B cell (primary cell): ENCODE data around the gene HOXD8. TPM values are rescaled to one million over a fixed set of nuclear protein-coding genes. Genes with fewer than 3 reads are reported as not detected.

Source experiments
- ATAC-seq: fragments of 200-7000 bp; cut with Tn5 transposase; one replicate; pipeline ENCODE4 v1.10.0; 2021; ENCODE audit warnings: low read depth, mild to moderate bottlenecking, moderate number of reproducible peaks, moderate library complexity
- CTCF ChIA-PET: fragments of 350-600 bp; sonication (Branson Sonifier 250); formaldehyde crosslinking; loops from one replicate; lab custom pipeline; 2021; ENCODE audit warnings: antibody characterized with exemption, inconsistent platforms; lab: Charles Lee
- POLR2A ChIA-PET: fragments of 350-600 bp; sonication (Branson Sonifier 250); formaldehyde crosslinking; loops from one replicate; lab custom pipeline; 2021; ENCODE audit warnings: antibody characterized with exemption; lab: Charles Lee
- DNase-seq: peaks from one replicate; pipeline ENCODE4 v3.0.0; 2013
- H2AFZ ChIP-seq: 2 replicates; pipeline ENCODE4 v1.6.1; 2012; ENCODE audit warnings: mild to moderate bottlenecking, low read depth, low read length; ENCODE audit not compliant: insufficient read depth, poor library complexity, severe bottlenecking
- H3K27ac ChIP-seq, 2 donors: 1 replicate in 1 of 2; 2 replicates in 1 of 2; pipeline ENCODE4 v1.5.1; 2012 to 2013; ENCODE audit warnings: low read length in 2 of 2, mild to moderate bottlenecking in 2 of 2, moderate library complexity in 1 of 2
- H3K27me3 ChIP-seq, 4 experiments: fragments of 200-600 bp in 1 of 4; sonication (generic) in 1 of 4; replicated peaks in 1 of 4; 1 replicate in 2 of 4; 2 replicates in 2 of 4; pipeline versions ENCODE4 v1.6.1 to v1.7.0; 2013 to 2016; ENCODE audit warnings: low read length in 3 of 4, mild to moderate bottlenecking in 2 of 4, mixed read lengths in 1 of 4, moderate library complexity in 1 of 4; ENCODE audit not compliant: insufficient read depth in 4 of 4, control insufficient read depth in 3 of 4; ENCODE audit errors: control extremely low read depth in 1 of 4
- H3K36me3 ChIP-seq, 2 experiments: replicated peaks in 1 of 2; 1 replicate in 1 of 2; 2 replicates in 1 of 2; pipeline versions ENCODE4 v1.6.1 to v1.7.1; 2013; ENCODE audit warnings: low read length in 1 of 2; ENCODE audit not compliant: insufficient read depth in 2 of 2, control insufficient read depth in 1 of 2; ENCODE audit errors: control extremely low read depth in 1 of 2, extremely low read depth in 1 of 2
- H3K4me1 ChIP-seq, 2 donors: fragments of 200-600 bp in 1 of 2; sonication (generic) in 1 of 2; 1 replicate in 1 of 2; 2 replicates in 1 of 2; pipeline versions ENCODE4 v1.5.1 to v1.6.1; 2013 to 2017; ENCODE audit warnings: low read length in 2 of 2; ENCODE audit not compliant: control insufficient read depth in 2 of 2, insufficient read depth in 2 of 2
- H3K4me2 ChIP-seq: replicated peaks from 2 replicates; pipeline ENCODE3; 2012; ENCODE audit warnings: mild to moderate bottlenecking, low read depth, low read length; ENCODE audit not compliant: poor library complexity, severe bottlenecking
- H3K4me3 ChIP-seq, 5 experiments: fragments of 200-600 bp in 1 of 5; sonication (generic) in 1 of 5; 1 replicate in 3 of 5; 2 replicates in 2 of 5; pipeline versions ENCODE4 v1.5.1 to v1.7.0; 2011 to 2016; ENCODE audit warnings: low read length in 4 of 5, mild to moderate bottlenecking in 4 of 5, low read depth in 2 of 5, control low read depth in 1 of 5, moderate library complexity in 1 of 5; ENCODE audit not compliant: insufficient read depth in 1 of 5; ENCODE audit errors: control extremely low read depth in 1 of 5, extremely low read depth in 1 of 5
- H3K79me2 ChIP-seq: fragments of 200-600 bp; sonication (generic); one replicate; pipeline ENCODE4 v1.6.0; 2016; ENCODE audit warnings: low read length; ENCODE audit not compliant: control insufficient read depth, insufficient read depth
- H3K9ac ChIP-seq: fragments of 200-600 bp; sonication (generic); 2 replicates; pipeline ENCODE4 v1.6.1; 2017; ENCODE audit warnings: mild to moderate bottlenecking, low read length, moderate library complexity
- H3K9me3 ChIP-seq, 3 donors: one replicate each; pipeline versions ENCODE4 v1.6.1 to v1.7.1; 2013; ENCODE audit warnings: low read length in 2 of 3; ENCODE audit not compliant: control insufficient read depth in 2 of 3, insufficient read depth in 1 of 3; ENCODE audit errors: control extremely low read depth in 1 of 3
- H4K20me1 ChIP-seq: 2 replicates; pipeline ENCODE4 v1.6.0; 2012; ENCODE audit warnings: mild to moderate bottlenecking, low read length; ENCODE audit not compliant: insufficient read depth, control insufficient read depth, poor library complexity, severe bottlenecking
- H3K27ac Mint-ChIP-seq: one replicate; pipeline ENCODE4 v1.8.0; 2021; ENCODE audit warnings: mixed read lengths
- H3K27me3 Mint-ChIP-seq: one replicate; pipeline ENCODE4 v1.8.0; 2021; ENCODE audit warnings: mixed read lengths
- H3K4me1 Mint-ChIP-seq: one replicate; pipeline ENCODE4 v1.8.0; 2021; ENCODE audit warnings: mixed read lengths
- H3K4me3 Mint-ChIP-seq: one replicate; pipeline ENCODE4 v1.8.0; 2021; ENCODE audit warnings: mixed read lengths
- H3K9me3 Mint-ChIP-seq: one replicate; pipeline ENCODE4 v1.8.0; 2022; ENCODE audit warnings: mixed read lengths; ENCODE audit not compliant: insufficient read depth
- CTCF ChIP-seq: fragments of 200-600 bp; IDR thresholded peaks from one replicate; pipeline ENCODE4 v1.8.0; 2022; ENCODE audit warnings: antibody characterized with exemption, mild to moderate bottlenecking
- EZH2 ChIP-seq: IDR thresholded peaks from 2 replicates; pipeline ENCODE4 v1.6.1; 2012; ENCODE audit warnings: borderline replicate concordance, low read depth, mild to moderate bottlenecking, moderate library complexity, low read length; ENCODE audit not compliant: insufficient read depth, poor library complexity, severe bottlenecking
- WGBS: methylation state at CpG from one replicate; pipeline ENCODE4 v1.1.5; 2013; ENCODE audit warnings: missing lambda C conversion rate; ENCODE audit not compliant: insufficient coverage; 5-methylcytosine and 5-hydroxymethylcytosine counted together
- intact Hi-C: fragments of 100-400 bp; cut with micrococcal nuclease; formaldehyde crosslinking; loops from one replicate; pipeline ENCODE4 v1.10.0; 2022
- polyA plus RNA-seq: library from polyadenylated mRNA; depleted of rRNA; stranded (reverse); fragments of >200 nt; gene quantifications from 2 replicates; pipeline ENCODE4 v1.2.3, GENCODE V29; 2012
- total RNA-seq, 2 donors: library from RNA; stranded (reverse); fragments of 120-200 nt in 1 of 2; gene quantifications; 1 replicate in 1 of 2; 2 replicates in 1 of 2; pipeline versions ENCODE4 v1.2.3 to v1.2.4, GENCODE V29; 2013 to 2022

Gene HOXD8
- total and polyA plus RNA-seq, 2 donors (not counting 1 experiment from before 2014, with no cell fraction given), result not detected

DNA sequence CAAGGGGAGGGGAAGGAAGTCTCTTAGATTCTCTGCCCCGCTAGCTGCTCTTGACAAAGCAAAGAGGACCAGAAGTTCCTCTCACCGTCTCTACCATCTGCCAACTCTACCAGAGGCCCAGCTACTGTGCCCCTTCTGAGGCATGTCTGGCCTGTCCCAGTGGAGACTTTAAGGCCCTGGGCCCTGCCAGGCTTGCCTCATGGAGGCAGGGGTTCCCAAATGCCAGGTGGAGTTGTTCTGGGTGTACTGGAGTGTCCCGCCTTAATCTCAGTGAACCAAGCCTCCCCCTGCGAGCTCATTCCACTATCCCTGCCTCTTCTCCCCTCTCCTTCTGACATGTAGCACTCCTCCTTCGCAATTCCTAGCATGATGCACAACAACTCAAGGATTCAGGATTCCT is 27.7 kb upstream of the HOXD8 start:
- DNase-seq (no peak), ATAC-seq (no peak)
- no peak overlapping the region for H3K9ac ChIP-seq
- no peaks in the 10 kb centered on the region for H3K79me2 ChIP-seq
- H3K9me3 Mint-ChIP-seq, result no peaks in the 10 kb centered on the region
- H3K27me3 ChIP-seq, result peaks cover 0 to 98% (median 66%) of the 10 kb centered on the region in 4 experiments
- no peak overlapping the region for H3K27ac Mint-ChIP-seq
- H3K4me3 ChIP-seq, result no peak overlapping the region
- WGBS, result 10% methylated on average over 3 of the region's 5 CpGs
- peaks cover 81% of the 10 kb centered on the region for H3K27me3 Mint-ChIP-seq
- H3K4me3 Mint-ChIP-seq, result no peak overlapping the region
- CTCF ChIA-PET, result interaction anchor here (0.8 to 1.6 kb wide), 2 partner anchors 25 to 550 kb away, joined by 3 to 4 read pairs; no protein-coding TSS in a partner anchor
- H3K36me3 ChIP-seq, result no peaks in the 10 kb centered on the region
- peaks cover 0 to 64% (median 0%) of the 10 kb centered on the region in 3 donors for H3K9me3 ChIP-seq
- no peaks in the 10 kb centered on the region for H4K20me1 ChIP-seq
- H3K27ac ChIP-seq, result no peak overlapping the region
- peaks cover 17% of the 10 kb centered on the region for H3K4me1 Mint-ChIP-seq
- H3K4me1 ChIP-seq, result peaks cover 12 to 52% of the 10 kb centered on the region in 2 donors
- POLR2A ChIA-PET, result no interaction called here
- no peak overlapping the region for H2AFZ ChIP-seq
- intact Hi-C loops, result no loop called here
- H3K4me2 ChIP-seq, result no peak overlapping the region
- no peak for TF ChIP-seq CTCF
- no peak for TF ChIP-seq EZH2

- H3K27me3 Mint-ChIP-seq, result peaks cover 80% of the 10 kb centered on the region
- ATAC-seq (no peak), DNase-seq (no peak)
- intact Hi-C loops, result no loop called here
- no peak overlapping the region for H2AFZ ChIP-seq
- no peak overlapping the region for H3K4me3 ChIP-seq
- no peaks in the 10 kb centered on the region for H4K20me1 ChIP-seq
- peaks cover 10 to 50% of the 10 kb centered on the region in 2 donors for H3K4me1 ChIP-seq
- TF ChIP-seq CTCF (no peak), EZH2 (no peak)
- H3K9ac ChIP-seq, result no peak overlapping the region
- ChIA-PET CTCF (interaction anchor here (1.2 to 1.6 kb wide), 3 partner anchors 9 to 550 kb away, joined by 3 to 4 read pairs (median 4); no protein-coding TSS in a partner anchor), POLR2A (no interaction called here)
- peaks cover 0 to 65% (median 0%) of the 10 kb centered on the region in 3 donors for H3K9me3 ChIP-seq
- no peaks in the 10 kb centered on the region for H3K79me2 ChIP-seq
- H3K9me3 Mint-ChIP-seq, result no peaks in the 10 kb centered on the region
- peaks cover 15% of the 10 kb centered on the region for H3K4me1 Mint-ChIP-seq
- no peak overlapping the region for H3K4me3 Mint-ChIP-seq
- WGBS, result 17% methylated on average over 7 of the region's 7 CpGs
- H3K36me3 ChIP-seq, result no peaks in the 10 kb centered on the region
- peaks cover 0 to 97% (median 65%) of the 10 kb centered on the region in 4 experiments for H3K27me3 ChIP-seq
- no peak overlapping the region for H3K27ac ChIP-seq
- H3K4me2 ChIP-seq, result no peak overlapping the region
- no peak overlapping the region for H3K27ac Mint-ChIP-seq
Observed at GRCh38 chr2:176102309-176102866, 27.1 kb upstream of the HOXD8 start.
